H9 (cell line): ENCODE data around the gene WDR7. TPM values are rescaled to one million over a fixed set of nuclear protein-coding genes. Genes with fewer than 3 reads are reported as not detected.

ENCODE experiments used
- DNase-seq: peaks from one replicate; pipeline ENCODE4 v3.0.0-alpha.2; 2017
- H2AFZ ChIP-seq: one replicate; pipeline ENCODE4 v1.6.1; 2013; ENCODE audit warnings: mild to moderate bottlenecking, low read length, control low read depth, moderate library complexity
- H2AK5ac ChIP-seq: 2 replicates; pipeline ENCODE4 v1.6.1; 2013; ENCODE audit warnings: low read length, control low read depth, mixed read lengths; ENCODE audit not compliant: insufficient read length
- H2BK120ac ChIP-seq: one replicate; pipeline ENCODE4 v1.6.1; 2013; ENCODE audit warnings: low read depth, mild to moderate bottlenecking, low read length, control low read depth, inconsistent platforms; ENCODE audit not compliant: poor library complexity, severe bottlenecking
- H2BK12ac ChIP-seq: 2 replicates; pipeline ENCODE4 v1.6.1; 2013; ENCODE audit warnings: low read length, control low read depth, mixed read lengths, low read depth; ENCODE audit not compliant: insufficient read length
- H2BK15ac ChIP-seq: 2 replicates; pipeline ENCODE4 v1.6.1; 2013; ENCODE audit warnings: low read depth, low read length, control low read depth
- H2BK20ac ChIP-seq: one replicate; pipeline ENCODE4 v1.6.1; 2013; ENCODE audit warnings: low read depth, mild to moderate bottlenecking, low read length, control low read depth, inconsistent platforms; ENCODE audit not compliant: poor library complexity, severe bottlenecking
- H2BK5ac ChIP-seq: 2 replicates; pipeline ENCODE4 v1.6.1; 2013; ENCODE audit warnings: low read length, control low read depth, mixed read lengths; ENCODE audit not compliant: insufficient read length
- H3K14ac ChIP-seq: 2 replicates; pipeline ENCODE4 v1.6.1; 2013; ENCODE audit warnings: low read length, control low read depth; ENCODE audit not compliant: insufficient read depth
- H3K18ac ChIP-seq: 2 replicates; pipeline ENCODE4 v1.6.1; 2013; ENCODE audit warnings: low read depth, mild to moderate bottlenecking, mixed read lengths, low read length, control low read depth; ENCODE audit not compliant: insufficient read length
- H3K23ac ChIP-seq: 2 replicates; pipeline ENCODE4 v1.6.1; 2013; ENCODE audit warnings: low read length, control low read depth, mixed read lengths, low read depth; ENCODE audit not compliant: insufficient read length
- H3K23me2 ChIP-seq: 2 replicates; pipeline ENCODE4 v1.6.1; 2013; ENCODE audit warnings: low read depth, mild to moderate bottlenecking, mixed read lengths, low read length, control low read depth; ENCODE audit not compliant: insufficient read length, poor library complexity, severe bottlenecking
- H3K27ac ChIP-seq: 2 replicates; pipeline ENCODE4 v1.5.1; 2013; ENCODE audit warnings: low read length, control low read depth, mixed read lengths, low read depth; ENCODE audit not compliant: insufficient read length
- H3K27me3 ChIP-seq: 2 replicates; pipeline ENCODE4 v1.6.1; 2013; ENCODE audit warnings: low read length, control low read depth, inconsistent platforms; ENCODE audit not compliant: insufficient read depth
- H3K4ac ChIP-seq: 2 replicates; pipeline ENCODE4 v1.6.1; 2013; ENCODE audit warnings: low read depth, mild to moderate bottlenecking, control low read depth, inconsistent platforms, low read length, moderate library complexity
- H3K4me1 ChIP-seq: 2 replicates; pipeline ENCODE4 v1.6.1; 2013; ENCODE audit warnings: low read length, control low read depth, inconsistent platforms; ENCODE audit not compliant: insufficient read depth
- H3K4me2 ChIP-seq: 2 replicates; pipeline ENCODE4 v1.6.1; 2013; ENCODE audit warnings: low read length, control low read depth, mixed read lengths; ENCODE audit not compliant: insufficient read length, insufficient read depth
- H3K56ac ChIP-seq: 2 replicates; pipeline ENCODE4 v1.6.1; 2013; ENCODE audit warnings: low read depth, mild to moderate bottlenecking, mixed read lengths, low read length, control low read depth; ENCODE audit not compliant: insufficient read length
- H3K79me1 ChIP-seq: 2 replicates; pipeline ENCODE4 v1.6.1; 2013; ENCODE audit warnings: low read depth, mild to moderate bottlenecking, moderate library complexity, low read length, control low read depth, inconsistent platforms; ENCODE audit not compliant: insufficient read depth, poor library complexity, severe bottlenecking
- H3K79me2 ChIP-seq: 2 replicates; pipeline ENCODE4 v1.6.1; 2013; ENCODE audit warnings: low read length, control low read depth, inconsistent platforms; ENCODE audit not compliant: insufficient read depth
- H3K9ac ChIP-seq: 2 replicates; pipeline ENCODE4 v1.6.1; 2013; ENCODE audit warnings: low read length, control low read depth, mixed read lengths; ENCODE audit not compliant: insufficient read length; ENCODE audit errors: extremely low read depth
- H3K9me3 ChIP-seq: one replicate; pipeline ENCODE4 v1.6.1; 2013; ENCODE audit warnings: low read depth, low read length, inconsistent platforms; ENCODE audit not compliant: control insufficient read depth
- H3T11ph ChIP-seq: one replicate; pipeline ENCODE4 v1.6.1; 2013; ENCODE audit warnings: mild to moderate bottlenecking, low read length, control low read depth, inconsistent platforms
- H4K20me1 ChIP-seq: one replicate; pipeline ENCODE4 v1.6.1; 2013; ENCODE audit not compliant: control insufficient read depth, insufficient read length, insufficient read depth
- H4K5ac ChIP-seq: 2 replicates; pipeline ENCODE4 v1.6.1; 2013; ENCODE audit warnings: low read depth, mild to moderate bottlenecking, mixed read lengths, low read length, control low read depth; ENCODE audit not compliant: insufficient read length
- H4K8ac ChIP-seq: replicated peaks from 2 replicates; pipeline ENCODE4 v1.6.1; 2013; ENCODE audit warnings: low read length, control low read depth, mixed read lengths, low read depth; ENCODE audit not compliant: insufficient read length
- H4K91ac ChIP-seq: 2 replicates; pipeline ENCODE4 v1.6.1; 2013; ENCODE audit warnings: low read depth, mild to moderate bottlenecking, moderate library complexity, mixed read lengths, low read length, control low read depth; ENCODE audit not compliant: insufficient read length
- H3K27ac Mint-ChIP-seq, 3 experiments: 2 replicates in 2 of 3; 3 replicates in 1 of 3; pipeline ENCODE4 v1.8.0; 2020 to 2021; ENCODE audit warnings: mixed read lengths in 3 of 3, mild to moderate bottlenecking in 1 of 3, moderate library complexity in 1 of 3
- H3K27me3 Mint-ChIP-seq: 2 replicates; pipeline ENCODE4 v1.8.0; 2021; ENCODE audit warnings: low read depth, mild to moderate bottlenecking, moderate library complexity, mixed read lengths
- H3K36me3 Mint-ChIP-seq, 3 experiments: 2 replicates in 2 of 3; 3 replicates in 1 of 3; pipeline ENCODE4 v1.8.0; 2020 to 2021; ENCODE audit warnings: low read depth in 3 of 3, mixed read lengths in 3 of 3; ENCODE audit not compliant: insufficient read depth in 1 of 3
- H3K4me1 Mint-ChIP-seq, 2 experiments: 2 replicates each; pipeline ENCODE4 v1.8.0; 2020; ENCODE audit warnings: mixed read lengths in 2 of 2
- H3K4me3 Mint-ChIP-seq, 2 experiments: 2 replicates in 1 of 2; 3 replicates in 1 of 2; pipeline ENCODE4 v1.8.0; 2020 to 2021; ENCODE audit warnings: mild to moderate bottlenecking in 2 of 2, mixed read lengths in 2 of 2, moderate library complexity in 1 of 2
- H3K9me3 Mint-ChIP-seq, 2 experiments: 2 replicates in 1 of 2; 3 replicates in 1 of 2; pipeline ENCODE4 v1.8.0; 2020; ENCODE audit warnings: mild to moderate bottlenecking in 2 of 2, mixed read lengths in 2 of 2, moderate library complexity in 1 of 2
- WGBS: extraction: QIAGEN DNeasy Blood & Tissue Kit; methylation state at CpG from one replicate; pipeline ENCODE4 v1.1.7; 2013; ENCODE audit warnings: missing lambda C conversion rate, low lambda C conversion rate, mixed read lengths; ENCODE audit not compliant: insufficient read length; ENCODE audit errors: extremely low coverage; 5-methylcytosine and 5-hydroxymethylcytosine counted together
- total RNA-seq: library from RNA; stranded (reverse); gene quantifications from 2 replicates; pipeline ENCODE4 v1.2.1, GENCODE V29; 2021
- TF ChIP-seq, protein P1 (sequence below): fragments of 200-600 bp; sonication (generic); conservative IDR thresholded peaks from 3 replicates; pipeline ENCODE4 v1.8.0; 2021; ENCODE audit warnings: antibody characterized with exemption, mild to moderate bottlenecking

Gene WDR7
- total RNA-seq, 1 experiment from 2014 or later: 14.8 TPM

DNA sequence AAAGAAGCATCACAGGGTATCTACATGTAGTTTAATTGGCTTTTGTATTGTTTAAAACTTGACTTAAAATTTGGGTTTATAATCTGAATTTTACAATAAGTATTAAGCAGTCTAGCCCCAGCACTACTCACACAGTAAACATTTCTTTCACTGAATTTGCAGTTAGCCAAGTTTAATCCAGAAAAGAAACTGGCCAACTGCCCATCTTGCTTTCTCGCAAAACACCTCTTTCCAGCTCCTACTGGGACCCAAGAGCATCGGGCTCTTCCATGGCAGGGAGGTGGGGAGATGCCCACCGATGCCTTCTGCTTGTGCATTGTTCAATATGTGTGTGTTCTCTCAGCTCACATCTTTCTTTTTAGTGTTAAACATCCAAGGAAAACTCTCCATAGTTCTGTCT lies 283.0 kb downstream of the WDR7 start:
- no peaks in the 10 kb centered on the region for H3K27me3 ChIP-seq
- peak overlapping the region in 1 of 3 experiments; percentile 28; a peak in 1 of 7 replicates for H3K27ac Mint-ChIP-seq
- DNase-seq: no peak
- no CpG with 5 or more reads among the region's 3 CpGs for WGBS
- H3K23me2 ChIP-seq: no peaks in the 10 kb centered on the region
- no peaks in the 10 kb centered on the region for H3K9me3 ChIP-seq
- no peak overlapping the region for H2AK5ac ChIP-seq
- TF ChIP-seq, protein P1, sequence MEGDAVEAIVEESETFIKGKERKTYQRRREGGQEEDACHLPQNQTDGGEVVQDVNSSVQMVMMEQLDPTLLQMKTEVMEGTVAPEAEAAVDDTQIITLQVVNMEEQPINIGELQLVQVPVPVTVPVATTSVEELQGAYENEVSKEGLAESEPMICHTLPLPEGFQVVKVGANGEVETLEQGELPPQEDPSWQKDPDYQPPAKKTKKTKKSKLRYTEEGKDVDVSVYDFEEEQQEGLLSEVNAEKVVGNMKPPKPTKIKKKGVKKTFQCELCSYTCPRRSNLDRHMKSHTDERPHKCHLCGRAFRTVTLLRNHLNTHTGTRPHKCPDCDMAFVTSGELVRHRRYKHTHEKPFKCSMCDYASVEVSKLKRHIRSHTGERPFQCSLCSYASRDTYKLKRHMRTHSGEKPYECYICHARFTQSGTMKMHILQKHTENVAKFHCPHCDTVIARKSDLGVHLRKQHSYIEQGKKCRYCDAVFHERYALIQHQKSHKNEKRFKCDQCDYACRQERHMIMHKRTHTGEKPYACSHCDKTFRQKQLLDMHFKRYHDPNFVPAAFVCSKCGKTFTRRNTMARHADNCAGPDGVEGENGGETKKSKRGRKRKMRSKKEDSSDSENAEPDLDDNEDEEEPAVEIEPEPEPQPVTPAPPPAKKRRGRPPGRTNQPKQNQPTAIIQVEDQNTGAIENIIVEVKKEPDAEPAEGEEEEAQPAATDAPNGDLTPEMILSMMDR: no peak
- no peaks in the 10 kb centered on the region; the same call in 1 of the 2 replicates for H3K4me1 ChIP-seq
- no peak overlapping the region for H2BK5ac ChIP-seq
- no peak overlapping the region for H3K4ac ChIP-seq
- no peaks in the 10 kb centered on the region for H3K36me3 Mint-ChIP-seq
- no peaks in the 10 kb centered on the region for H3K9me3 Mint-ChIP-seq
- H2BK15ac ChIP-seq: no peak overlapping the region
- no peak overlapping the region for H3K27ac ChIP-seq
- no peak overlapping the region for H2BK20ac ChIP-seq
- H3K4me1 Mint-ChIP-seq: peaks cover 5 to 6% of the 10 kb centered on the region in 2 experiments
- no peak overlapping the region for H3K14ac ChIP-seq
- no peaks in the 10 kb centered on the region for H4K20me1 ChIP-seq
- H3K23ac ChIP-seq: no peak overlapping the region
- H3K9ac ChIP-seq: no peak overlapping the region
- H3K4me2 ChIP-seq: no peak overlapping the region
- no peaks in the 10 kb centered on the region for H3K79me2 ChIP-seq
- no peaks in the 10 kb centered on the region for H3K79me1 ChIP-seq
- H3K56ac ChIP-seq: no peak overlapping the region
- no peak overlapping the region for H4K5ac ChIP-seq
- no peak overlapping the region for H3K18ac ChIP-seq
- no peaks in the 10 kb centered on the region for H3K27me3 Mint-ChIP-seq
- H2BK120ac ChIP-seq: no peak overlapping the region
- no peak overlapping the region for H2AFZ ChIP-seq
- H3K4me3 Mint-ChIP-seq: no peak overlapping the region
- no peak overlapping the region for H4K91ac ChIP-seq
- no peak overlapping the region for H4K8ac ChIP-seq
- H3T11ph ChIP-seq: no peak overlapping the region
- H2BK12ac ChIP-seq: no peak overlapping the region
